Measurements from ENCODE around the gene ISLR2. TPM values are rescaled to one million over a fixed set of nuclear protein-coding genes. Genes with fewer than 3 reads are reported as not detected.
A peak's percentile ranks its signal among the peaks of the same experiment; 100 is the strongest.
"Not testable (repeated sequence)": the region's sequence is repeated elsewhere in the genome, so short reads cannot be mapped to it uniquely, and the experiment has no call there.

The ISLR2 gene
- total RNA-seq, 1 experiment from 2014 or later = 0.64 TPM

GRCh38 chr15:74108111-74108510 lies 22.3 kb upstream of the ISLR2 start:
- no peak overlapping the region for H3K27ac ChIP-seq (ENCODE audit: low read depth, low read length, poor library complexity, severe bottlenecking)
- POLR2A ChIA-PET (ENCODE audit: low non-redundant PET) = no interaction called here
- no peaks in the 10 kb centered on the region for H3K27me3 ChIP-seq (replicated peaks; ENCODE audit: insufficient read depth, low read depth, low read length, poor library complexity)
- no peak for DNase-seq (ENCODE audit: low spot score)
- TF ChIP-seq EZH2 (IDR thresholded peaks at IDR 0.05; ENCODE audit: borderline replicate concordance, low read depth, low read length, poor library complexity, severe bottlenecking) (no peak), CTCF (conservative IDR thresholded peaks at IDR 0.05; ENCODE audit: low read depth, low read length) (no peak)
- no peaks in the 10 kb centered on the region for H3K9me3 ChIP-seq (ENCODE audit: low read depth, low read length, poor library complexity, severe bottlenecking)
- intact Hi-C loops (cut with micrococcal nuclease; ENCODE audit: unreplicated experiment) = no loop called here
- CTCF ChIA-PET = no interaction called here
- no TSS peak for BruUV-seq (replicated peaks)
- no peaks in the 10 kb centered on the region for H3K36me3 ChIP-seq (ENCODE audit: insufficient read depth, low read length, poor library complexity, severe bottlenecking)
- H3K4me1 ChIP-seq (ENCODE audit: insufficient read depth, low read length, poor library complexity, severe bottlenecking) = no peaks in the 10 kb centered on the region
- H3K4me3 ChIP-seq (ENCODE audit: low read depth, low read length, poor library complexity, severe bottlenecking) = no peak overlapping the region

GRCh38 chr15:74108611-74109010 lies 21.8 kb upstream of the ISLR2 start:
- TF ChIP-seq CTCF (conservative IDR thresholded peaks at IDR 0.05; ENCODE audit: low read depth, low read length) = peak; percentile 31; the same call in 1 of the 2 replicates
- H3K4me3 ChIP-seq (ENCODE audit: low read depth, low read length, poor library complexity, severe bottlenecking); intact Hi-C loops (cut with micrococcal nuclease; ENCODE audit: unreplicated experiment); H3K27me3 ChIP-seq (replicated peaks; ENCODE audit: insufficient read depth, low read depth, low read length, poor library complexity); H3K27ac ChIP-seq (ENCODE audit: low read depth, low read length, poor library complexity, severe bottlenecking); POLR2A ChIA-PET (ENCODE audit: low non-redundant PET); H3K9me3 ChIP-seq (ENCODE audit: low read depth, low read length, poor library complexity, severe bottlenecking); CTCF ChIA-PET; DNase-seq (ENCODE audit: low spot score); H3K4me1 ChIP-seq (ENCODE audit: insufficient read depth, low read length, poor library complexity, severe bottlenecking); BruUV-seq (replicated peaks); H3K36me3 ChIP-seq (ENCODE audit: insufficient read depth, low read length, poor library complexity, severe bottlenecking): not testable (repeated sequence)

- Histone ChIP-seq H3K9me3 (ENCODE audit: low read depth, low read length, poor library complexity, severe bottlenecking) (no peaks in the 10 kb centered on the region), H3K4me1 (ENCODE audit: insufficient read depth, low read length, poor library complexity, severe bottlenecking) (no peaks in the 10 kb centered on the region), H3K27me3 (replicated peaks; ENCODE audit: insufficient read depth, low read depth, low read length, poor library complexity) (no peaks in the 10 kb centered on the region), H3K4me3 (ENCODE audit: low read depth, low read length, poor library complexity, severe bottlenecking) (no peak overlapping the region), H3K36me3 (ENCODE audit: insufficient read depth, low read length, poor library complexity, severe bottlenecking) (no peaks in the 10 kb centered on the region), H3K27ac (ENCODE audit: low read depth, low read length, poor library complexity, severe bottlenecking) (no peak overlapping the region)
- intact Hi-C loops (cut with micrococcal nuclease; ENCODE audit: unreplicated experiment) = no loop called here
- TF ChIP-seq CTCF (conservative IDR thresholded peaks at IDR 0.05; ENCODE audit: low read depth, low read length) (no peak), EZH2 (IDR thresholded peaks at IDR 0.05; ENCODE audit: borderline replicate concordance, low read depth, low read length, poor library complexity, severe bottlenecking) (no peak)
- BruUV-seq (replicated peaks) = no TSS peak
- ChIA-PET POLR2A (ENCODE audit: low non-redundant PET) (no interaction called here), CTCF (no interaction called here)
- no peak for DNase-seq (ENCODE audit: low spot score)
Observed at GRCh38 chr15:74109713-74110112, 20.7 kb upstream of the ISLR2 start.
